K562 (cell line): ENCODE results near the gene IQUB. TPM values are rescaled to one million over a fixed set of nuclear protein-coding genes. Genes with fewer than 3 reads are reported as not detected.

ENCODE experiments used
- ATAC-seq: fragments of 200-7000 bp; cut with Tn5 transposase; 3 replicates; pipeline ENCODE4 v1.9.1; 2020; ENCODE audit warnings: moderate library complexity
- BruUV-seq: library from RNA; stranded (reverse); fragments of 400-500 nt; replicated peaks from 2 replicates; lab custom pipeline; 2021; lab: Mats Ljungman, UMichigan
- CTCF ChIA-PET: fragments of 300-600 bp; formaldehyde crosslinking; extraction: SDS; loops from one replicate; lab custom pipeline; 2021; ENCODE audit warnings: low intra/inter-chr PET ratio; lab: Yijun Ruan, JAX
- POLR2A ChIA-PET: fragments of 300-600, 350-650 bp; sonication (Branson Sonifier 250); formaldehyde crosslinking; extraction: SDS; loops from one replicate; lab custom pipeline; 2021; ENCODE audit warnings: antibody characterized with exemption, inconsistent platforms; lab: Yijun Ruan, JAX
- DNase-seq, 4 experiments: peaks; one replicate each; pipeline versions ENCODE4 v3.0.0 to v3.0.0-alpha.2; 2011 to 2018; ENCODE audit warnings: low spot score in 3 of 4, mixed read lengths in 3 of 4; ENCODE audit errors: extremely low read depth in 1 of 4
- FAIRE-seq: peaks from 2 replicates; lab custom pipeline; 2011; peaks lifted over from hg19 to GRCh38; lab: Jason Lieb, UNC
- H2AFZ ChIP-seq: 2 replicates; pipeline ENCODE4 v1.6.0; 2011; ENCODE audit warnings: low read depth, low read length, control low read depth, inconsistent platforms
- H3K27ac ChIP-seq: fragments of 200-600 bp; 3 replicates; pipeline ENCODE4 v1.8.0; 2011; ENCODE audit warnings: low read depth, mild to moderate bottlenecking, control low read depth, inconsistent platforms, low read length, moderate library complexity, mixed read lengths; ENCODE audit errors: extremely low read depth
- H3K27me3 ChIP-seq, 2 experiments: fragments of 300-600 bp in 1 of 2; 2 replicates in 1 of 2; 3 replicates in 1 of 2; pipeline versions ENCODE4 v1.6.0 to v1.8.0; 2011; ENCODE audit warnings: inconsistent platforms in 2 of 2, low read length in 2 of 2, mild to moderate bottlenecking in 1 of 2, mixed read lengths in 1 of 2, moderate library complexity in 1 of 2; ENCODE audit not compliant: control insufficient read depth in 2 of 2, insufficient read depth in 2 of 2
- H3K36me3 ChIP-seq: fragments of 300-600 bp; 3 replicates; pipeline ENCODE4 v1.8.0; 2011; ENCODE audit warnings: mild to moderate bottlenecking, low read length, inconsistent platforms; ENCODE audit not compliant: control insufficient read depth, insufficient read depth
- H3K4me1 ChIP-seq, 2 experiments: fragments of 200-600 bp in 1 of 2; replicated peaks in 1 of 2; 2 replicates in 1 of 2; 3 replicates in 1 of 2; pipeline versions ENCODE4 v1.5.1 to v1.8.0; 2011; ENCODE audit warnings: inconsistent platforms in 2 of 2, low read length in 2 of 2, mild to moderate bottlenecking in 1 of 2, mixed read lengths in 1 of 2, moderate library complexity in 1 of 2; ENCODE audit not compliant: control insufficient read depth in 2 of 2, insufficient read depth in 2 of 2
- H3K4me2 ChIP-seq: 2 replicates; pipeline ENCODE4 v1.6.1; 2011; ENCODE audit warnings: low read length, control low read depth, inconsistent platforms, mixed read lengths; ENCODE audit not compliant: insufficient read depth
- H3K4me3 ChIP-seq: fragments of 200-600 bp; sonication (generic), shearing (Covaris generic); 2 replicates; pipeline ENCODE4 v1.5.1; 2016; ENCODE audit warnings: control low read depth, inconsistent platforms
- H3K79me2 ChIP-seq: fragments of 200-600 bp; 3 replicates; pipeline ENCODE4 v1.8.0; 2011; ENCODE audit warnings: low read length, inconsistent platforms; ENCODE audit not compliant: control insufficient read depth, insufficient read depth
- H3K9ac ChIP-seq, 2 experiments: 2 replicates each; pipeline versions ENCODE4 v1.6.0 to v1.6.1; 2011; ENCODE audit warnings: low read depth in 2 of 2, low read length in 2 of 2, control low read depth in 1 of 2, inconsistent platforms in 1 of 2, mild to moderate bottlenecking in 1 of 2, mixed read lengths in 1 of 2; ENCODE audit not compliant: insufficient read depth in 1 of 2
- H3K9me1 ChIP-seq: one replicate; pipeline ENCODE4 v1.6.0; 2011; ENCODE audit warnings: inconsistent platforms, mild to moderate bottlenecking, low read length, moderate library complexity; ENCODE audit not compliant: control insufficient read depth, insufficient read depth
- H3K9me3 ChIP-seq: replicated peaks from 2 replicates; pipeline ENCODE4 v1.5.1; 2011; ENCODE audit warnings: low read depth, low read length, inconsistent platforms; ENCODE audit not compliant: control insufficient read depth, insufficient read depth
- H4K20me1 ChIP-seq: replicated peaks from 2 replicates; pipeline ENCODE4 v1.6.1; 2011; ENCODE audit warnings: low read length, inconsistent platforms, mixed read lengths; ENCODE audit not compliant: control insufficient read depth, insufficient read depth
- ATF1 ChIP-seq, 2 experiments: fragments of 450-650 bp in 1 of 2; IDR thresholded peaks; 2 replicates each; pipeline ENCODE4 v1.6.1; 2016; ENCODE audit warnings: missing compliant biosample characterization in 1 of 2, missing genetic modification characterization in 1 of 2
- CTCF ChIP-seq, 3 experiments: IDR thresholded peaks in 2 of 3; conservative IDR thresholded peaks in 1 of 3; 2 replicates each; pipeline ENCODE4 v1.5.1; 2011 to 2012; ENCODE audit warnings: low read length in 3 of 3, mild to moderate bottlenecking in 3 of 3, control low read depth in 2 of 3, improper control_type of control experiment in 1 of 3, inconsistent platforms in 1 of 3, low read depth in 1 of 3, mixed read lengths in 1 of 3, moderate library complexity in 1 of 3; ENCODE audit not compliant: insufficient read depth in 2 of 3
- ESRRA ChIP-seq: fragments of 450-650 bp; IDR thresholded peaks from 2 replicates; pipeline ENCODE4 v1.6.1; 2014; ENCODE audit warnings: low read depth, mild to moderate bottlenecking, moderate library complexity, borderline replicate concordance
- MGA ChIP-seq: fragments of 450-650 bp; IDR thresholded peaks from 2 replicates; pipeline ENCODE4 v1.6.1; 2016; ENCODE audit warnings: mild to moderate bottlenecking, moderate library complexity
- RAD21 ChIP-seq, 2 experiments: fragments of 250-450 bp in 1 of 2; fragments of 450-650 bp in 1 of 2; sonication (Bioruptor Pico) in 1 of 2; formaldehyde crosslinking in 1 of 2; IDR thresholded peaks in 1 of 2; conservative IDR thresholded peaks in 1 of 2; 2 replicates each; pipeline versions ENCODE4 v1.4.0 to v1.8.0; 2020 to 2022; ENCODE audit warnings: mild to moderate bottlenecking in 2 of 2, moderate library complexity in 1 of 2
- RAD51 ChIP-seq: fragments of 450-650 bp; IDR thresholded peaks from 2 replicates; pipeline ENCODE4 v1.7.1; 2016; ENCODE audit warnings: low read depth, mild to moderate bottlenecking, borderline replicate concordance
- WGBS: fragments of 100-300 bp; shearing (Covaris generic); methylation state at CpG from one replicate; pipeline ENCODE4 v1.1.6; 2016; ENCODE audit warnings: low coverage, mixed read lengths; ENCODE audit not compliant: insufficient coverage; ENCODE audit errors: missing lambda C conversion rate; 5-methylcytosine and 5-hydroxymethylcytosine counted together
- in situ Hi-C: fragments of 300-500 bp; cut with MboI; formaldehyde crosslinking; loops from 4 replicates; pipeline ENCODE4 v1.15.0; 2018; ENCODE audit warnings: inconsistent platforms, mixed read lengths
- intact Hi-C: fragments of 100-400 bp; cut with micrococcal nuclease; formaldehyde crosslinking; loops from 2 replicates; pipeline ENCODE4 v1.14.2; 2022
- polyA plus RNA-seq, 8 experiments: library from polyadenylated mRNA; depleted of rRNA in 4 of 8; stranded (reverse) in 5 of 8; unstranded in 3 of 8; fragments of >200 nt; fragmentation: Nextera tagmentation in 2 of 8; fragmentation: Illumina TruSeq in 1 of 8; extraction: Ambion mirVana in 2 of 8; extraction: Trizol in 1 of 8; gene quantifications; 2 replicates each; pipeline versions ENCODE4 v1.2.1 to v1.2.3, GENCODE V29; 2011 to 2014; ENCODE audit warnings: inconsistent platforms in 1 of 8, missing spikeins in 1 of 8
- total RNA-seq, 7 experiments: library from RNA; depleted of rRNA in 6 of 7; stranded (reverse); fragments of >200 nt in 6 of 7; fragmentation: Illumina TruSeq in 2 of 7; extraction: Trizol in 2 of 7; gene quantifications; 2 replicates each; pipeline versions ENCODE4 v1.2.1 to v1.2.3, GENCODE V29; 2011 to 2021; ENCODE audit warnings: low replicate concordance in 1 of 7

The IQUB gene
- total and polyA plus RNA-seq, 9 of the 15 experiments (the other 6 are each of a cell fraction or from before 2014, with no cell fraction given) = 0.62 to 2.6 (median 1.4) TPM

GRCh38 chr7:123580406-123581161 is 46.2 kb upstream of the IQUB start:
- in situ Hi-C loops = no loop called here
- 4% methylated on average over 8 of the region's 8 CpGs for WGBS
- TF ChIP-seq ATF1 (CRISPR knock-in tag; IDR thresholded peaks at IDR 0.05) (no peak), ATF1 (tag; IDR thresholded peaks at IDR 0.05) (peak; percentile 27; the same call in 1 of the 2 replicates), CTCF (IDR thresholded peaks at IDR 0.05 in 2 of 3, conservative IDR thresholded peaks at IDR 0.05 in 1 of 3; ENCODE audit: insufficient read depth in 2 of 3, low read depth in 1 of 3, low read length in 3 of 3) (peak; percentile 81 to 95 (median 83)), ESRRA (peak; percentile 23; the same call in 1 of the 2 replicates), RAD51 (no peak), MGA (peak; percentile 9; the same call in 1 of the 2 replicates), RAD21 (CRISPR knock-in tag; conservative IDR thresholded peaks at IDR 0.05 in 1 of 2, IDR thresholded peaks at IDR 0.05 in 1 of 2) (peak; percentile 97 to 98)

More at GRCh38 chr7:123580406-123581161, 46.2 kb upstream of the IQUB start:
- intact Hi-C loops = loop anchor here (1.0 to 5.0 kb wide), 9 partner anchors 44 to 1204 kb away; no protein-coding TSS in a partner anchor
- BruUV-seq = no TSS peak
- DNase-seq (peak in 2 of 4 experiments; percentile 43 to 78), ATAC-seq (peak; percentile 96), FAIRE-seq (peak; percentile 67)
- 0 out of 5 replicates have a peak, but pooled peaks cover 0 to 2% of the 10 kb centered on the region in 2 experiments for H3K4me1 ChIP-seq
- peak overlapping the region; percentile 52 for H2AFZ ChIP-seq
- no peak overlapping the region for H3K4me3 ChIP-seq
- no peaks in the 10 kb centered on the region for H4K20me1 ChIP-seq
- H3K9ac ChIP-seq = no peak overlapping the region
- no peak overlapping the region for H3K27ac ChIP-seq
- CTCF ChIA-PET = interaction anchor here (0.5 to 1.2 kb wide), 3 partner anchors 103 to 290 kb away, joined by 3 to 6 read pairs (median 4); no protein-coding TSS in a partner anchor
- H3K9me1 ChIP-seq = no peaks in the 10 kb centered on the region
- no peaks in the 10 kb centered on the region for H3K9me3 ChIP-seq
- no peak overlapping the region for H3K4me2 ChIP-seq
- no peaks in the 10 kb centered on the region for H3K36me3 ChIP-seq
- no peaks in the 10 kb centered on the region for H3K27me3 ChIP-seq
- H3K79me2 ChIP-seq = no peaks in the 10 kb centered on the region
- POLR2A ChIA-PET = no interaction called here
